K562 (cell line): ENCODE measurements around the gene SPTY2D1. TPM values are rescaled to one million over a fixed set of nuclear protein-coding genes. Genes with fewer than 3 reads are reported as not detected.
"Not testable (repeated sequence)": the region's sequence is repeated elsewhere in the genome, so short reads cannot be mapped to it uniquely, and the experiment has no call there.

ENCODE experiments used
- ATAC-seq: fragments of 200-7000 bp; cut with Tn5 transposase; 3 replicates; pipeline ENCODE4 v1.9.1; 2020; ENCODE audit warnings: moderate library complexity
- BruUV-seq: library from RNA; stranded (reverse); fragments of 400-500 nt; replicated peaks from 2 replicates; lab custom pipeline; 2021; lab: Mats Ljungman, UMichigan
- CTCF ChIA-PET: fragments of 300-600 bp; formaldehyde crosslinking; extraction: SDS; loops from one replicate; lab custom pipeline; 2021; ENCODE audit warnings: low intra/inter-chr PET ratio; lab: Yijun Ruan, JAX
- POLR2A ChIA-PET: fragments of 300-600, 350-650 bp; sonication (Branson Sonifier 250); formaldehyde crosslinking; extraction: SDS; loops from one replicate; lab custom pipeline; 2021; ENCODE audit warnings: antibody characterized with exemption, inconsistent platforms; lab: Yijun Ruan, JAX
- DNase-seq, 4 experiments: peaks; one replicate each; pipeline versions ENCODE4 v3.0.0 to v3.0.0-alpha.2; 2011 to 2018; ENCODE audit warnings: low spot score in 3 of 4, mixed read lengths in 3 of 4; ENCODE audit errors: extremely low read depth in 1 of 4
- FAIRE-seq: peaks from 2 replicates; lab custom pipeline; 2011; peaks lifted over from hg19 to GRCh38; lab: Jason Lieb, UNC
- H2AFZ ChIP-seq: 2 replicates; pipeline ENCODE4 v1.6.0; 2011; ENCODE audit warnings: low read depth, low read length, control low read depth, inconsistent platforms
- H3K27ac ChIP-seq: fragments of 200-600 bp; 3 replicates; pipeline ENCODE4 v1.8.0; 2011; ENCODE audit warnings: low read depth, mild to moderate bottlenecking, control low read depth, inconsistent platforms, low read length, moderate library complexity, mixed read lengths; ENCODE audit errors: extremely low read depth
- H3K27me3 ChIP-seq, 2 experiments: fragments of 300-600 bp in 1 of 2; 2 replicates in 1 of 2; 3 replicates in 1 of 2; pipeline versions ENCODE4 v1.6.0 to v1.8.0; 2011; ENCODE audit warnings: inconsistent platforms in 2 of 2, low read length in 2 of 2, mild to moderate bottlenecking in 1 of 2, mixed read lengths in 1 of 2, moderate library complexity in 1 of 2; ENCODE audit not compliant: control insufficient read depth in 2 of 2, insufficient read depth in 2 of 2
- H3K36me3 ChIP-seq: fragments of 300-600 bp; 3 replicates; pipeline ENCODE4 v1.8.0; 2011; ENCODE audit warnings: mild to moderate bottlenecking, low read length, inconsistent platforms; ENCODE audit not compliant: control insufficient read depth, insufficient read depth
- H3K4me1 ChIP-seq, 2 experiments: fragments of 200-600 bp in 1 of 2; replicated peaks in 1 of 2; 2 replicates in 1 of 2; 3 replicates in 1 of 2; pipeline versions ENCODE4 v1.5.1 to v1.8.0; 2011; ENCODE audit warnings: inconsistent platforms in 2 of 2, low read length in 2 of 2, mild to moderate bottlenecking in 1 of 2, mixed read lengths in 1 of 2, moderate library complexity in 1 of 2; ENCODE audit not compliant: control insufficient read depth in 2 of 2, insufficient read depth in 2 of 2
- H3K4me2 ChIP-seq: 2 replicates; pipeline ENCODE4 v1.6.1; 2011; ENCODE audit warnings: low read length, control low read depth, inconsistent platforms, mixed read lengths; ENCODE audit not compliant: insufficient read depth
- H3K4me3 ChIP-seq: fragments of 200-600 bp; sonication (generic), shearing (Covaris generic); 2 replicates; pipeline ENCODE4 v1.5.1; 2016; ENCODE audit warnings: control low read depth, inconsistent platforms
- H3K79me2 ChIP-seq: fragments of 200-600 bp; 3 replicates; pipeline ENCODE4 v1.8.0; 2011; ENCODE audit warnings: low read length, inconsistent platforms; ENCODE audit not compliant: control insufficient read depth, insufficient read depth
- H3K9ac ChIP-seq, 2 experiments: 2 replicates each; pipeline versions ENCODE4 v1.6.0 to v1.6.1; 2011; ENCODE audit warnings: low read depth in 2 of 2, low read length in 2 of 2, control low read depth in 1 of 2, inconsistent platforms in 1 of 2, mild to moderate bottlenecking in 1 of 2, mixed read lengths in 1 of 2; ENCODE audit not compliant: insufficient read depth in 1 of 2
- H3K9me1 ChIP-seq: one replicate; pipeline ENCODE4 v1.6.0; 2011; ENCODE audit warnings: inconsistent platforms, mild to moderate bottlenecking, low read length, moderate library complexity; ENCODE audit not compliant: control insufficient read depth, insufficient read depth
- H3K9me3 ChIP-seq: replicated peaks from 2 replicates; pipeline ENCODE4 v1.5.1; 2011; ENCODE audit warnings: low read depth, low read length, inconsistent platforms; ENCODE audit not compliant: control insufficient read depth, insufficient read depth
- H4K20me1 ChIP-seq: replicated peaks from 2 replicates; pipeline ENCODE4 v1.6.1; 2011; ENCODE audit warnings: low read length, inconsistent platforms, mixed read lengths; ENCODE audit not compliant: control insufficient read depth, insufficient read depth
- E2F8 ChIP-seq: fragments of 450-650 bp; IDR thresholded peaks from 2 replicates; pipeline ENCODE4 v1.7.1; 2018; ENCODE audit warnings: mild to moderate bottlenecking, low read depth; ENCODE audit not compliant: partially characterized antibody
- NR0B1 ChIP-seq: fragments of 450-650 bp; IDR thresholded peaks from one replicate; pipeline ENCODE4 v1.6.1; 2018; ENCODE audit warnings: mild to moderate bottlenecking, moderate library complexity; ENCODE audit not compliant: partially characterized antibody
- STAT6 ChIP-seq: sonication (generic); formaldehyde crosslinking; IDR thresholded peaks from 2 replicates; pipeline ENCODE4 v1.8.1; 2023; ENCODE audit warnings: mild to moderate bottlenecking, missing genetic modification reagents
- WGBS: fragments of 100-300 bp; shearing (Covaris generic); methylation state at CpG from one replicate; pipeline ENCODE4 v1.1.6; 2016; ENCODE audit warnings: low coverage, mixed read lengths; ENCODE audit not compliant: insufficient coverage; ENCODE audit errors: missing lambda C conversion rate; 5-methylcytosine and 5-hydroxymethylcytosine counted together
- in situ Hi-C: fragments of 300-500 bp; cut with MboI; formaldehyde crosslinking; loops from 4 replicates; pipeline ENCODE4 v1.15.0; 2018; ENCODE audit warnings: inconsistent platforms, mixed read lengths
- intact Hi-C: fragments of 100-400 bp; cut with micrococcal nuclease; formaldehyde crosslinking; loops from 2 replicates; pipeline ENCODE4 v1.14.2; 2022
- polyA plus RNA-seq, 8 experiments: library from polyadenylated mRNA; depleted of rRNA in 4 of 8; stranded (reverse) in 5 of 8; unstranded in 3 of 8; fragments of >200 nt; fragmentation: Nextera tagmentation in 2 of 8; fragmentation: Illumina TruSeq in 1 of 8; extraction: Ambion mirVana in 2 of 8; extraction: Trizol in 1 of 8; gene quantifications; 2 replicates each; pipeline versions ENCODE4 v1.2.1 to v1.2.3, GENCODE V29; 2011 to 2014; ENCODE audit warnings: inconsistent platforms in 1 of 8, missing spikeins in 1 of 8
- total RNA-seq, 7 experiments: library from RNA; depleted of rRNA in 6 of 7; stranded (reverse); fragments of >200 nt in 6 of 7; fragmentation: Illumina TruSeq in 2 of 7; extraction: Trizol in 2 of 7; gene quantifications; 2 replicates each; pipeline versions ENCODE4 v1.2.1 to v1.2.3, GENCODE V29; 2011 to 2021; ENCODE audit warnings: low replicate concordance in 1 of 7

Gene SPTY2D1
- total and polyA plus RNA-seq, 9 of the 15 experiments (the other 6 are each of a cell fraction or from before 2014, with no cell fraction given): 3.2 to 32.1 (median 12.9) TPM

GRCh38 chr11:18676803-18677202 is 42.7 kb upstream of the SPTY2D1 start (continued):
- TF ChIP-seq NR0B1: no peak
- TF ChIP-seq STAT6 (CRISPR knock-in tag): no peak
- no peak for TF ChIP-seq E2F8

GRCh38 chr11:18672209-18672608 is 38.1 kb upstream of the SPTY2D1 start:
- H3K36me3 ChIP-seq, H3K4me1 ChIP-seq, H3K9me1 ChIP-seq, DNase-seq, ATAC-seq, POLR2A ChIA-PET, H3K9ac ChIP-seq, H3K9me3 ChIP-seq, CTCF ChIA-PET, H3K27me3 ChIP-seq, H3K79me2 ChIP-seq, H2AFZ ChIP-seq, H4K20me1 ChIP-seq, H3K4me2 ChIP-seq, intact Hi-C loops, FAIRE-seq, H3K4me3 ChIP-seq, BruUV-seq, in situ Hi-C loops, H3K27ac ChIP-seq: not testable (repeated sequence)
- WGBS: 33% methylated on average over 7 of the region's 7 CpGs
